Trophoblast cell (in vitro differentiated cells and primary cell): ENCODE data around the gene ZNF575.

Experiments used
- DNase-seq, 2 donors: peaks; one replicate each; pipeline ENCODE4 v3.0.0-alpha.2; 2016
- H2AFZ ChIP-seq: 2 replicates; pipeline ENCODE4 v1.6.1; 2013; ENCODE audit warnings: low read length, moderate library complexity, mild to moderate bottlenecking; ENCODE audit not compliant: insufficient read depth, poor library complexity
- H2AK5ac ChIP-seq: 2 replicates; pipeline ENCODE4 v1.6.1; 2013; ENCODE audit warnings: mild to moderate bottlenecking, low read length
- H2BK120ac ChIP-seq: 2 replicates; pipeline ENCODE4 v1.6.1; 2013; ENCODE audit warnings: low read length, mild to moderate bottlenecking, moderate library complexity; ENCODE audit not compliant: insufficient read depth, poor library complexity
- H2BK12ac ChIP-seq: 2 replicates; pipeline ENCODE4 v1.6.1; 2013; ENCODE audit warnings: mild to moderate bottlenecking, low read length, moderate library complexity
- H2BK5ac ChIP-seq: 2 replicates; pipeline ENCODE4 v1.6.1; 2013; ENCODE audit warnings: low read length, low read depth, moderate library complexity, mild to moderate bottlenecking; ENCODE audit not compliant: poor library complexity
- H3K14ac ChIP-seq: 2 replicates; pipeline ENCODE4 v1.6.1; 2013; ENCODE audit warnings: mild to moderate bottlenecking, low read length
- H3K18ac ChIP-seq: 2 replicates; pipeline ENCODE4 v1.6.1; 2013; ENCODE audit warnings: mild to moderate bottlenecking, low read length
- H3K23ac ChIP-seq: 2 replicates; pipeline ENCODE4 v1.6.1; 2013; ENCODE audit warnings: low read length
- H3K27ac ChIP-seq: 2 replicates; pipeline ENCODE4 v1.5.1; 2013; ENCODE audit warnings: low read depth, mild to moderate bottlenecking, inconsistent platforms, low read length, moderate library complexity
- H3K27me3 ChIP-seq: 2 replicates; pipeline ENCODE4 v1.6.1; 2013; ENCODE audit warnings: inconsistent platforms, mild to moderate bottlenecking, low read length, moderate library complexity; ENCODE audit not compliant: insufficient read depth
- H3K36me3 ChIP-seq, 2 experiments: 1 replicate in 1 of 2; 2 replicates in 1 of 2; pipeline ENCODE4 v1.6.1; 2013; ENCODE audit warnings: low read length in 2 of 2, mild to moderate bottlenecking in 2 of 2, moderate library complexity in 1 of 2; ENCODE audit not compliant: insufficient read depth in 2 of 2, control insufficient read depth in 1 of 2
- H3K4ac ChIP-seq: 2 replicates; pipeline ENCODE4 v1.6.1; 2013; ENCODE audit warnings: low read depth, mild to moderate bottlenecking, low read length, moderate library complexity
- H3K4me1 ChIP-seq, 2 experiments: 1 replicate in 1 of 2; 2 replicates in 1 of 2; pipeline ENCODE4 v1.6.1; 2013; ENCODE audit warnings: low read length in 2 of 2, mild to moderate bottlenecking in 2 of 2, moderate library complexity in 1 of 2; ENCODE audit not compliant: insufficient read depth in 2 of 2, control insufficient read depth in 1 of 2
- H3K4me2 ChIP-seq: 2 replicates; pipeline ENCODE4 v1.6.1; 2013; ENCODE audit warnings: inconsistent platforms, mild to moderate bottlenecking, low read length, moderate library complexity
- H3K4me3 ChIP-seq: 2 replicates; pipeline ENCODE4 v1.5.1; 2013; ENCODE audit warnings: mild to moderate bottlenecking, low read depth, low read length, inconsistent platforms
- H3K79me1 ChIP-seq: one replicate; pipeline ENCODE4 v1.6.1; 2013; ENCODE audit warnings: low read length
- H3K79me2 ChIP-seq: 2 replicates; pipeline ENCODE4 v1.6.1; 2013; ENCODE audit warnings: low read length, mild to moderate bottlenecking; ENCODE audit not compliant: control insufficient read depth, insufficient read depth, poor library complexity
- H3K9ac ChIP-seq: 2 replicates; pipeline ENCODE4 v1.6.1; 2013; ENCODE audit warnings: mild to moderate bottlenecking, low read length
- H3K9me3 ChIP-seq: 2 replicates; pipeline ENCODE4 v1.6.1; 2013; ENCODE audit warnings: low read depth, mild to moderate bottlenecking, control low read depth, inconsistent platforms, low read length; ENCODE audit not compliant: insufficient read depth
- H4K12ac ChIP-seq: 2 replicates; pipeline ENCODE4 v1.6.1; 2013; ENCODE audit warnings: low read depth, mild to moderate bottlenecking, low read length, moderate library complexity
- H4K8ac ChIP-seq: 2 replicates; pipeline ENCODE4 v1.6.1; 2013; ENCODE audit warnings: low read depth, mild to moderate bottlenecking, low read length, moderate library complexity
- H4K91ac ChIP-seq: one replicate; pipeline ENCODE4 v1.6.1; 2013; ENCODE audit warnings: low read depth, mild to moderate bottlenecking, low read length, moderate library complexity
- WGBS: extraction: QIAGEN DNeasy Blood & Tissue Kit; methylation state at CpG from one replicate; pipeline ENCODE4 v1.1.7; 2013; ENCODE audit warnings: missing lambda C conversion rate; ENCODE audit not compliant: insufficient read length, insufficient coverage; ENCODE audit errors: extremely low coverage; 5-methylcytosine and 5-hydroxymethylcytosine counted together

ZNF575 gene

GRCh38 chr19:43495082-43495481 is 37.9 kb upstream of the ZNF575 start:
- Histone ChIP-seq H3K14ac (no peak overlapping the region), H3K9me3 (peaks cover 3% of the 10 kb centered on the region), H2BK120ac (no peak overlapping the region), H3K36me3 (peaks cover 26 to 28% of the 10 kb centered on the region in 2 experiments), H3K23ac (no peak overlapping the region), H3K4ac (no peak overlapping the region), H3K9ac (no peak overlapping the region), H3K18ac (no peak overlapping the region), H3K27ac (no peak overlapping the region), H2BK5ac (no peak overlapping the region), H3K79me2 (no peaks in the 10 kb centered on the region), H2AK5ac (no peak overlapping the region), H3K4me1 (peaks cover 4 to 5% of the 10 kb centered on the region in 2 experiments), H3K79me1 (no peaks in the 10 kb centered on the region), H4K8ac (no peak overlapping the region), H3K4me3 (no peak overlapping the region), H2AFZ (no peak overlapping the region), H2BK12ac (no peak overlapping the region), H4K12ac (no peak overlapping the region), H3K4me2 (no peak overlapping the region), H4K91ac (no peak overlapping the region), H3K27me3 (no peaks in the 10 kb centered on the region)
- no CpG with 5 or more reads among the region's 8 CpGs for WGBS
- peak; percentile 59 to 66 for DNase-seq

- no peak for DNase-seq
- no peak overlapping the region for H3K4me3 ChIP-seq
- no peak overlapping the region for H4K8ac ChIP-seq
- H3K14ac ChIP-seq: no peak overlapping the region
- H2BK120ac ChIP-seq: no peak overlapping the region
- H3K27ac ChIP-seq: no peak overlapping the region
- H3K27me3 ChIP-seq: no peaks in the 10 kb centered on the region
- H4K91ac ChIP-seq: no peak overlapping the region
- peaks cover 2% of the 10 kb centered on the region for H3K79me2 ChIP-seq
- H4K12ac ChIP-seq: no peak overlapping the region
- no peak overlapping the region for H3K9ac ChIP-seq
- H3K4me2 ChIP-seq: no peak overlapping the region
- no peak overlapping the region for H2BK12ac ChIP-seq
- no peak overlapping the region for H3K23ac ChIP-seq
- peaks cover 3% of the 10 kb centered on the region for H3K9me3 ChIP-seq
- H2BK5ac ChIP-seq: no peak overlapping the region
- H3K4ac ChIP-seq: no peak overlapping the region
- peaks cover 26 to 28% of the 10 kb centered on the region in 2 experiments for H3K36me3 ChIP-seq
- H3K79me1 ChIP-seq: no peaks in the 10 kb centered on the region
- no CpG with 5 or more reads among the region's 7 CpGs for WGBS
- peaks cover 7 to 8% of the 10 kb centered on the region in 2 experiments for H3K4me1 ChIP-seq
- no peak overlapping the region for H2AK5ac ChIP-seq
- no peak overlapping the region for H2AFZ ChIP-seq
- no peak overlapping the region for H3K18ac ChIP-seq
These were observed 36.0 kb upstream of the ZNF575 start for GRCh38 chr19:43496960-43497359.

- WGBS: no CpG with 5 or more reads among the region's 5 CpGs
These were observed 34.6 kb upstream of the ZNF575 start for GRCh38 chr19:43498233-43498842.

GRCh38 chr19:43499042-43499441 is 33.9 kb upstream of the ZNF575 start:
- Histone ChIP-seq H3K9ac (no peak overlapping the region), H2AFZ (no peak overlapping the region), H4K91ac (no peak overlapping the region), H4K12ac (no peak overlapping the region), H3K27ac (no peak overlapping the region), H3K14ac (no peak overlapping the region), H3K4me3 (no peak overlapping the region), H2BK12ac (no peak overlapping the region), H3K9me3 (peaks cover 3% of the 10 kb centered on the region), H3K23ac (no peak overlapping the region), H3K4ac (no peak overlapping the region), H4K8ac (no peak overlapping the region), H2BK120ac (no peak overlapping the region), H2AK5ac (no peak overlapping the region), H3K79me1 (peaks cover 7% of the 10 kb centered on the region), H3K4me1 (peaks cover 9 to 10% of the 10 kb centered on the region in 2 experiments), H3K79me2 (peaks cover 5% of the 10 kb centered on the region), H3K4me2 (no peak overlapping the region), H3K36me3 (peaks cover 26 to 29% of the 10 kb centered on the region in 2 experiments), H3K18ac (no peak overlapping the region), H3K27me3 (no peaks in the 10 kb centered on the region), H2BK5ac (no peak overlapping the region)
- no CpG with 5 or more reads among the region's 3 CpGs for WGBS
- DNase-seq: no peak

More at GRCh38 chr19:43498233-43498842, 34.6 kb upstream of the ZNF575 start:
- H3K36me3 ChIP-seq: peaks cover 26 to 29% of the 10 kb centered on the region in 2 experiments
- no peak overlapping the region for H2AK5ac ChIP-seq
- H3K27me3 ChIP-seq: no peaks in the 10 kb centered on the region
- H3K79me2 ChIP-seq: peaks cover 2% of the 10 kb centered on the region
- H2AFZ ChIP-seq: no peak overlapping the region
- no peak overlapping the region for H3K18ac ChIP-seq
- no peak overlapping the region for H4K91ac ChIP-seq
- no peak for DNase-seq
- H2BK12ac ChIP-seq: no peak overlapping the region
- H3K4me2 ChIP-seq: no peak overlapping the region
- no peak overlapping the region for H4K8ac ChIP-seq
- H3K79me1 ChIP-seq: peaks cover 2% of the 10 kb centered on the region
- no peak overlapping the region for H3K4me3 ChIP-seq
- H3K9me3 ChIP-seq: peaks cover 3% of the 10 kb centered on the region
- no peak overlapping the region for H3K27ac ChIP-seq
- H3K23ac ChIP-seq: no peak overlapping the region
- no peak overlapping the region for H4K12ac ChIP-seq
- no peak overlapping the region for H2BK120ac ChIP-seq
- H3K4ac ChIP-seq: no peak overlapping the region
- no peak overlapping the region for H2BK5ac ChIP-seq
- H3K9ac ChIP-seq: no peak overlapping the region
- peaks cover 9 to 10% of the 10 kb centered on the region in 2 experiments for H3K4me1 ChIP-seq
- no peak overlapping the region for H3K14ac ChIP-seq
